H9 (cell line): Measurements from ENCODE around the gene TMEM63B. TPM values are rescaled to one million over a fixed set of nuclear protein-coding genes. Genes with fewer than 3 reads are reported as not detected.

Experiments used
- DNase-seq: peaks from one replicate; pipeline ENCODE4 v3.0.0-alpha.2; 2017
- H2AFZ ChIP-seq: one replicate; pipeline ENCODE4 v1.6.1; 2013; ENCODE audit warnings: mild to moderate bottlenecking, low read length, control low read depth, moderate library complexity
- H2AK5ac ChIP-seq: 2 replicates; pipeline ENCODE4 v1.6.1; 2013; ENCODE audit warnings: low read length, control low read depth, mixed read lengths; ENCODE audit not compliant: insufficient read length
- H2BK120ac ChIP-seq: one replicate; pipeline ENCODE4 v1.6.1; 2013; ENCODE audit warnings: low read depth, mild to moderate bottlenecking, low read length, control low read depth, inconsistent platforms; ENCODE audit not compliant: poor library complexity, severe bottlenecking
- H2BK12ac ChIP-seq: 2 replicates; pipeline ENCODE4 v1.6.1; 2013; ENCODE audit warnings: low read length, control low read depth, mixed read lengths, low read depth; ENCODE audit not compliant: insufficient read length
- H2BK15ac ChIP-seq: 2 replicates; pipeline ENCODE4 v1.6.1; 2013; ENCODE audit warnings: low read depth, low read length, control low read depth
- H2BK20ac ChIP-seq: one replicate; pipeline ENCODE4 v1.6.1; 2013; ENCODE audit warnings: low read depth, mild to moderate bottlenecking, low read length, control low read depth, inconsistent platforms; ENCODE audit not compliant: poor library complexity, severe bottlenecking
- H2BK5ac ChIP-seq: 2 replicates; pipeline ENCODE4 v1.6.1; 2013; ENCODE audit warnings: low read length, control low read depth, mixed read lengths; ENCODE audit not compliant: insufficient read length
- H3K14ac ChIP-seq: 2 replicates; pipeline ENCODE4 v1.6.1; 2013; ENCODE audit warnings: low read length, control low read depth; ENCODE audit not compliant: insufficient read depth
- H3K18ac ChIP-seq: 2 replicates; pipeline ENCODE4 v1.6.1; 2013; ENCODE audit warnings: low read depth, mild to moderate bottlenecking, mixed read lengths, low read length, control low read depth; ENCODE audit not compliant: insufficient read length
- H3K23ac ChIP-seq: 2 replicates; pipeline ENCODE4 v1.6.1; 2013; ENCODE audit warnings: low read length, control low read depth, mixed read lengths, low read depth; ENCODE audit not compliant: insufficient read length
- H3K23me2 ChIP-seq: 2 replicates; pipeline ENCODE4 v1.6.1; 2013; ENCODE audit warnings: low read depth, mild to moderate bottlenecking, mixed read lengths, low read length, control low read depth; ENCODE audit not compliant: insufficient read length, poor library complexity, severe bottlenecking
- H3K27ac ChIP-seq: 2 replicates; pipeline ENCODE4 v1.5.1; 2013; ENCODE audit warnings: low read length, control low read depth, mixed read lengths, low read depth; ENCODE audit not compliant: insufficient read length
- H3K27me3 ChIP-seq: 2 replicates; pipeline ENCODE4 v1.6.1; 2013; ENCODE audit warnings: low read length, control low read depth, inconsistent platforms; ENCODE audit not compliant: insufficient read depth
- H3K4ac ChIP-seq: 2 replicates; pipeline ENCODE4 v1.6.1; 2013; ENCODE audit warnings: low read depth, mild to moderate bottlenecking, control low read depth, inconsistent platforms, low read length, moderate library complexity
- H3K4me1 ChIP-seq: 2 replicates; pipeline ENCODE4 v1.6.1; 2013; ENCODE audit warnings: low read length, control low read depth, inconsistent platforms; ENCODE audit not compliant: insufficient read depth
- H3K4me2 ChIP-seq: 2 replicates; pipeline ENCODE4 v1.6.1; 2013; ENCODE audit warnings: low read length, control low read depth, mixed read lengths; ENCODE audit not compliant: insufficient read length, insufficient read depth
- H3K56ac ChIP-seq: 2 replicates; pipeline ENCODE4 v1.6.1; 2013; ENCODE audit warnings: low read depth, mild to moderate bottlenecking, mixed read lengths, low read length, control low read depth; ENCODE audit not compliant: insufficient read length
- H3K79me1 ChIP-seq: 2 replicates; pipeline ENCODE4 v1.6.1; 2013; ENCODE audit warnings: low read depth, mild to moderate bottlenecking, moderate library complexity, low read length, control low read depth, inconsistent platforms; ENCODE audit not compliant: insufficient read depth, poor library complexity, severe bottlenecking
- H3K79me2 ChIP-seq: 2 replicates; pipeline ENCODE4 v1.6.1; 2013; ENCODE audit warnings: low read length, control low read depth, inconsistent platforms; ENCODE audit not compliant: insufficient read depth
- H3K9ac ChIP-seq: 2 replicates; pipeline ENCODE4 v1.6.1; 2013; ENCODE audit warnings: low read length, control low read depth, mixed read lengths; ENCODE audit not compliant: insufficient read length; ENCODE audit errors: extremely low read depth
- H3K9me3 ChIP-seq: one replicate; pipeline ENCODE4 v1.6.1; 2013; ENCODE audit warnings: low read depth, low read length, inconsistent platforms; ENCODE audit not compliant: control insufficient read depth
- H3T11ph ChIP-seq: one replicate; pipeline ENCODE4 v1.6.1; 2013; ENCODE audit warnings: mild to moderate bottlenecking, low read length, control low read depth, inconsistent platforms
- H4K20me1 ChIP-seq: one replicate; pipeline ENCODE4 v1.6.1; 2013; ENCODE audit not compliant: control insufficient read depth, insufficient read length, insufficient read depth
- H4K5ac ChIP-seq: 2 replicates; pipeline ENCODE4 v1.6.1; 2013; ENCODE audit warnings: low read depth, mild to moderate bottlenecking, mixed read lengths, low read length, control low read depth; ENCODE audit not compliant: insufficient read length
- H4K8ac ChIP-seq: replicated peaks from 2 replicates; pipeline ENCODE4 v1.6.1; 2013; ENCODE audit warnings: low read length, control low read depth, mixed read lengths, low read depth; ENCODE audit not compliant: insufficient read length
- H4K91ac ChIP-seq: 2 replicates; pipeline ENCODE4 v1.6.1; 2013; ENCODE audit warnings: low read depth, mild to moderate bottlenecking, moderate library complexity, mixed read lengths, low read length, control low read depth; ENCODE audit not compliant: insufficient read length
- H3K27ac Mint-ChIP-seq, 3 experiments: 2 replicates in 2 of 3; 3 replicates in 1 of 3; pipeline ENCODE4 v1.8.0; 2020 to 2021; ENCODE audit warnings: mixed read lengths in 3 of 3, mild to moderate bottlenecking in 1 of 3, moderate library complexity in 1 of 3
- H3K27me3 Mint-ChIP-seq: 2 replicates; pipeline ENCODE4 v1.8.0; 2021; ENCODE audit warnings: low read depth, mild to moderate bottlenecking, moderate library complexity, mixed read lengths
- H3K36me3 Mint-ChIP-seq, 3 experiments: 2 replicates in 2 of 3; 3 replicates in 1 of 3; pipeline ENCODE4 v1.8.0; 2020 to 2021; ENCODE audit warnings: low read depth in 3 of 3, mixed read lengths in 3 of 3; ENCODE audit not compliant: insufficient read depth in 1 of 3
- H3K4me1 Mint-ChIP-seq, 2 experiments: 2 replicates each; pipeline ENCODE4 v1.8.0; 2020; ENCODE audit warnings: mixed read lengths in 2 of 2
- H3K4me3 Mint-ChIP-seq, 2 experiments: 2 replicates in 1 of 2; 3 replicates in 1 of 2; pipeline ENCODE4 v1.8.0; 2020 to 2021; ENCODE audit warnings: mild to moderate bottlenecking in 2 of 2, mixed read lengths in 2 of 2, moderate library complexity in 1 of 2
- H3K9me3 Mint-ChIP-seq, 2 experiments: 2 replicates in 1 of 2; 3 replicates in 1 of 2; pipeline ENCODE4 v1.8.0; 2020; ENCODE audit warnings: mild to moderate bottlenecking in 2 of 2, mixed read lengths in 2 of 2, moderate library complexity in 1 of 2
- WGBS: extraction: QIAGEN DNeasy Blood & Tissue Kit; methylation state at CpG from one replicate; pipeline ENCODE4 v1.1.7; 2013; ENCODE audit warnings: missing lambda C conversion rate, low lambda C conversion rate, mixed read lengths; ENCODE audit not compliant: insufficient read length; ENCODE audit errors: extremely low coverage; 5-methylcytosine and 5-hydroxymethylcytosine counted together
- total RNA-seq: library from RNA; stranded (reverse); gene quantifications from 2 replicates; pipeline ENCODE4 v1.2.1, GENCODE V29; 2021
- TF ChIP-seq, protein P1 (sequence below): fragments of 200-600 bp; sonication (generic); conservative IDR thresholded peaks from 3 replicates; pipeline ENCODE4 v1.8.0; 2021; ENCODE audit warnings: antibody characterized with exemption, mild to moderate bottlenecking

TMEM63B gene
- total RNA-seq, 1 experiment from 2014 or later = 56.3 TPM

DNA sequence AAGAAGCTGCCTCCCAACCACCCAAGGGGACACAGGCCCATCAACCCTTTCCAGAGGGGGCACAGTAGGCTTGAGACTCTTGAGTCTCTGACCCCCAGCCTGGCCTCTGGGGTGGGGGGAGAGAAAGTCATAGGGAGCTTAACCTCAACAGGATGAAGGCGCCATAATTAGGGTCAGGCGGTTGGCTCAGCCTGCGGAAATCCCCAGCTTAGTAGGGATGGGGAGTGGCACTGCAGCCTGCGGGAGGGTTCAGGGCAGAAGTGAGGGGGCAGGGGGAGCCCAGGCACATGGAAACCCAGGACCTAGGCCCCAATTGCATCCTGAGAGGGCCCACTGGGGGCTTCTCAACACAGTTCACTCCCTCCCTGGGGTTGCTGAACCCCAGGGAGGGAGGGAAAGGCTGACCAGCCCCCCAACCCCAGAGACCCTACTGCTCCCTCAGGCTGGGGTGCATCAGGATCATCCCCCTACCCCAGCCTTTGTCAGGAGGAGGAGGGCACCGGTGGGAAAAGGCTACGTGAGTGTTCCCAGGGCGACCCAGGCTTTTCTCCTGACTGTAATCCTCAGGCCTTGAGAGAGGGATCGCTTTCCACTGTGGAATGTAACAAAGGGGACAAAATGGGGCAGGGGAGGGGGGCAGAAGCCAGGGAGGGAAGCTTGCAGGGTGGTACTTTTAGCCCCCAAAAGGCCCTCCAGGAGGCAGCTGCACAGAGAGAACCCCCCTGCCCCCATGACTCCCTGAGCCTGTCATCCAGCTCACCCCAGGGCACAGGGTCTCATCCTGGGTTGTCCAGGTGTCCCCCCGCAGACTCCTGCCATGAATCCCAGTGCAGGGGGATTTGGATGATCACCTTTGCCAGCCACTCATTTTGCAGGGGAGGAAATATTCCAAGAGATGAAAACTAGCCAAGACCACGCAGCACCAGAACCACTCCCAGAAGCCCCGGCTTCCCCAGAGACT, 46.5 kb upstream of the TMEM63B start:
- Histone ChIP-seq H3K9me3 (no peaks in the 10 kb centered on the region), H3K4me1 (peaks cover 6% of the 10 kb centered on the region; the same call in 1 of the 2 replicates), H3K27me3 (no peaks in the 10 kb centered on the region), H3K4ac (no peak overlapping the region), H2BK5ac (no peak overlapping the region), H2BK120ac (no peak overlapping the region), H3T11ph (no peak overlapping the region), H3K27ac (no peak overlapping the region), H3K18ac (no peak overlapping the region), H4K91ac (no peak overlapping the region), H3K9ac (no peak overlapping the region), H3K23ac (no peak overlapping the region), H2AK5ac (no peak overlapping the region), H3K23me2 (peaks cover 3% of the 10 kb centered on the region), H2BK15ac (no peak overlapping the region), H3K56ac (no peak overlapping the region), H4K5ac (no peak overlapping the region), H4K8ac (no peak overlapping the region), H3K79me1 (no peaks in the 10 kb centered on the region), H2BK12ac (no peak overlapping the region), H2AFZ (no peak overlapping the region), H3K4me2 (no peak overlapping the region), H4K20me1 (no peaks in the 10 kb centered on the region), H3K79me2 (no peaks in the 10 kb centered on the region), H2BK20ac (no peak overlapping the region), H3K14ac (no peak overlapping the region)
- no peaks in the 10 kb centered on the region for H3K27me3 Mint-ChIP-seq
- WGBS = no CpG with 5 or more reads among the region's 11 CpGs
- no peak overlapping the region for H3K27ac Mint-ChIP-seq
- TF ChIP-seq, protein P1, sequence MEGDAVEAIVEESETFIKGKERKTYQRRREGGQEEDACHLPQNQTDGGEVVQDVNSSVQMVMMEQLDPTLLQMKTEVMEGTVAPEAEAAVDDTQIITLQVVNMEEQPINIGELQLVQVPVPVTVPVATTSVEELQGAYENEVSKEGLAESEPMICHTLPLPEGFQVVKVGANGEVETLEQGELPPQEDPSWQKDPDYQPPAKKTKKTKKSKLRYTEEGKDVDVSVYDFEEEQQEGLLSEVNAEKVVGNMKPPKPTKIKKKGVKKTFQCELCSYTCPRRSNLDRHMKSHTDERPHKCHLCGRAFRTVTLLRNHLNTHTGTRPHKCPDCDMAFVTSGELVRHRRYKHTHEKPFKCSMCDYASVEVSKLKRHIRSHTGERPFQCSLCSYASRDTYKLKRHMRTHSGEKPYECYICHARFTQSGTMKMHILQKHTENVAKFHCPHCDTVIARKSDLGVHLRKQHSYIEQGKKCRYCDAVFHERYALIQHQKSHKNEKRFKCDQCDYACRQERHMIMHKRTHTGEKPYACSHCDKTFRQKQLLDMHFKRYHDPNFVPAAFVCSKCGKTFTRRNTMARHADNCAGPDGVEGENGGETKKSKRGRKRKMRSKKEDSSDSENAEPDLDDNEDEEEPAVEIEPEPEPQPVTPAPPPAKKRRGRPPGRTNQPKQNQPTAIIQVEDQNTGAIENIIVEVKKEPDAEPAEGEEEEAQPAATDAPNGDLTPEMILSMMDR = no peak
- no peaks in the 10 kb centered on the region for H3K36me3 Mint-ChIP-seq
- no peak overlapping the region for H3K4me3 Mint-ChIP-seq
- no peaks in the 10 kb centered on the region for H3K9me3 Mint-ChIP-seq
- DNase-seq = no peak
- peaks cover 11 to 20% of the 10 kb centered on the region in 2 experiments for H3K4me1 Mint-ChIP-seq
